Panc1 (cell line): Measurements from ENCODE around the gene TIGAR. TPM values are rescaled to one million over a fixed set of nuclear protein-coding genes. Genes with fewer than 3 reads are reported as not detected.

ENCODE experiments used
- ATAC-seq: fragments of 200-7000 bp; cut with Tn5 transposase; 2 replicates; pipeline ENCODE4 v1.9.1; 2020; ENCODE audit warnings: mild to moderate bottlenecking, moderate library complexity
- BruUV-seq: library from RNA; stranded (reverse); fragments of 400-500 nt; replicated peaks from 2 replicates; lab custom pipeline; 2021; lab: Mats Ljungman, UMichigan
- CTCF ChIA-PET: fragments of 300-600 bp; sonication (Branson Sonifier 250); formaldehyde crosslinking; loops from one replicate; lab custom pipeline; 2022; ENCODE audit warnings: antibody characterized with exemption; lab: Charles Lee
- POLR2A ChIA-PET: fragments of 300-600 bp; sonication (Branson Sonifier 250); formaldehyde crosslinking; loops from one replicate; lab custom pipeline; 2022; ENCODE audit warnings: antibody characterized with exemption; lab: Charles Lee
- DNase-seq: peaks from one replicate; pipeline ENCODE4 v3.0.0-alpha.2; 2010; ENCODE audit warnings: low read depth, low spot score
- H3K27ac ChIP-seq: 2 replicates; pipeline ENCODE4 v1.5.1; 2011; ENCODE audit warnings: mild to moderate bottlenecking, low read length, inconsistent platforms
- H3K27me3 ChIP-seq: fragments of 200-500 bp; sonication (Bioruptor generic); 2 replicates; pipeline ENCODE4 v1.6.0; 2014; ENCODE audit warnings: low read length, inconsistent platforms; ENCODE audit not compliant: control insufficient read depth, insufficient read depth
- H3K36me3 ChIP-seq: fragments of 200-500 bp; sonication (Bioruptor generic); 2 replicates; pipeline ENCODE4 v1.5.1; 2014; ENCODE audit warnings: inconsistent platforms, mild to moderate bottlenecking, low read length, moderate library complexity; ENCODE audit not compliant: control insufficient read depth, insufficient read depth
- H3K4me1 ChIP-seq: 2 replicates; pipeline ENCODE4 v1.5.1; 2011; ENCODE audit warnings: inconsistent platforms, mild to moderate bottlenecking, low read length, moderate library complexity; ENCODE audit not compliant: control insufficient read depth, insufficient read depth
- H3K4me3 ChIP-seq, 2 experiments: 2 replicates each; pipeline ENCODE4 v1.5.1; 2011 to 2012; ENCODE audit warnings: low read depth in 2 of 2, low read length in 2 of 2, mild to moderate bottlenecking in 2 of 2, inconsistent platforms in 1 of 2, moderate library complexity in 1 of 2
- H3K9me3 ChIP-seq: fragments of 200-500 bp; sonication (Bioruptor generic); 2 replicates; pipeline ENCODE4 v1.5.1; 2014; ENCODE audit warnings: low read depth, mild to moderate bottlenecking, inconsistent platforms, low read length, moderate library complexity; ENCODE audit not compliant: control insufficient read depth, insufficient read depth
- POLR2AphosphoS5 ChIP-seq: IDR thresholded peaks from 2 replicates; pipeline ENCODE4 v1.6.1; 2012; ENCODE audit warnings: mild to moderate bottlenecking, low read depth, low read length, moderate library complexity
- SIN3A ChIP-seq: IDR thresholded peaks from 2 replicates; pipeline ENCODE4 v1.6.1; 2012; ENCODE audit warnings: low read depth, mild to moderate bottlenecking, low read length, moderate library complexity, borderline replicate concordance; ENCODE audit not compliant: insufficient read depth
- TCF7L2 ChIP-seq: IDR thresholded peaks from 2 replicates; pipeline ENCODE4 v1.6.1; 2011; ENCODE audit warnings: mild to moderate bottlenecking, low read depth, low read length, inconsistent platforms
- in situ Hi-C: cut with HindIII; loops from 2 replicates; pipeline ENCODE4 v1.10.0; 2016; ENCODE audit warnings: low sequenced_read_pairs, low pct_unique_long_range_greater_than_20kb
- intact Hi-C: fragments of 100-400 bp; cut with micrococcal nuclease; formaldehyde crosslinking; loops from one replicate; pipeline ENCODE4 v1.10.0; 2022; ENCODE audit not compliant: unreplicated experiment
- total RNA-seq: library from RNA; stranded (reverse); gene quantifications from one replicate; pipeline ENCODE4 v1.2.1, GENCODE V29; 2021; ENCODE audit not compliant: unreplicated experiment
- TF ChIP-seq, protein P1 (sequence below), 2 experiments: IDR thresholded peaks; 2 replicates each; pipeline ENCODE4 v1.6.1; 2011 to 2012; ENCODE audit warnings: low read depth in 2 of 2, control low read depth in 1 of 2, low read length in 1 of 2, mild to moderate bottlenecking in 1 of 2, moderate library complexity in 1 of 2; ENCODE audit not compliant: insufficient read depth in 1 of 2
- TF ChIP-seq, protein P2 (sequence below): fragments of 450-650 bp; IDR thresholded peaks from 2 replicates; pipeline ENCODE4 v1.5.1; 2017; ENCODE audit warnings: mild to moderate bottlenecking

The TIGAR gene
- total RNA-seq, 1 experiment from 2014 or later = 17.4 TPM

GRCh38 chr12:4388032-4388431 is 67.0 kb downstream of the TIGAR start:
- TF ChIP-seq, protein P1, sequence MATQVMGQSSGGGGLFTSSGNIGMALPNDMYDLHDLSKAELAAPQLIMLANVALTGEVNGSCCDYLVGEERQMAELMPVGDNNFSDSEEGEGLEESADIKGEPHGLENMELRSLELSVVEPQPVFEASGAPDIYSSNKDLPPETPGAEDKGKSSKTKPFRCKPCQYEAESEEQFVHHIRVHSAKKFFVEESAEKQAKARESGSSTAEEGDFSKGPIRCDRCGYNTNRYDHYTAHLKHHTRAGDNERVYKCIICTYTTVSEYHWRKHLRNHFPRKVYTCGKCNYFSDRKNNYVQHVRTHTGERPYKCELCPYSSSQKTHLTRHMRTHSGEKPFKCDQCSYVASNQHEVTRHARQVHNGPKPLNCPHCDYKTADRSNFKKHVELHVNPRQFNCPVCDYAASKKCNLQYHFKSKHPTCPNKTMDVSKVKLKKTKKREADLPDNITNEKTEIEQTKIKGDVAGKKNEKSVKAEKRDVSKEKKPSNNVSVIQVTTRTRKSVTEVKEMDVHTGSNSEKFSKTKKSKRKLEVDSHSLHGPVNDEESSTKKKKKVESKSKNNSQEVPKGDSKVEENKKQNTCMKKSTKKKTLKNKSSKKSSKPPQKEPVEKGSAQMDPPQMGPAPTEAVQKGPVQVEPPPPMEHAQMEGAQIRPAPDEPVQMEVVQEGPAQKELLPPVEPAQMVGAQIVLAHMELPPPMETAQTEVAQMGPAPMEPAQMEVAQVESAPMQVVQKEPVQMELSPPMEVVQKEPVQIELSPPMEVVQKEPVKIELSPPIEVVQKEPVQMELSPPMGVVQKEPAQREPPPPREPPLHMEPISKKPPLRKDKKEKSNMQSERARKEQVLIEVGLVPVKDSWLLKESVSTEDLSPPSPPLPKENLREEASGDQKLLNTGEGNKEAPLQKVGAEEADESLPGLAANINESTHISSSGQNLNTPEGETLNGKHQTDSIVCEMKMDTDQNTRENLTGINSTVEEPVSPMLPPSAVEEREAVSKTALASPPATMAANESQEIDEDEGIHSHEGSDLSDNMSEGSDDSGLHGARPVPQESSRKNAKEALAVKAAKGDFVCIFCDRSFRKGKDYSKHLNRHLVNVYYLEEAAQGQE (IDR thresholded peaks at IDR 0.05; ENCODE audit: insufficient read depth in 1 of 2, low read depth in 2 of 2, low read length in 1 of 2) = no peak
- no peak for TF ChIP-seq TCF7L2
- TF ChIP-seq POLR2AphosphoS5 = no peak
- TF ChIP-seq SIN3A = no peak
- TF ChIP-seq, protein P2, sequence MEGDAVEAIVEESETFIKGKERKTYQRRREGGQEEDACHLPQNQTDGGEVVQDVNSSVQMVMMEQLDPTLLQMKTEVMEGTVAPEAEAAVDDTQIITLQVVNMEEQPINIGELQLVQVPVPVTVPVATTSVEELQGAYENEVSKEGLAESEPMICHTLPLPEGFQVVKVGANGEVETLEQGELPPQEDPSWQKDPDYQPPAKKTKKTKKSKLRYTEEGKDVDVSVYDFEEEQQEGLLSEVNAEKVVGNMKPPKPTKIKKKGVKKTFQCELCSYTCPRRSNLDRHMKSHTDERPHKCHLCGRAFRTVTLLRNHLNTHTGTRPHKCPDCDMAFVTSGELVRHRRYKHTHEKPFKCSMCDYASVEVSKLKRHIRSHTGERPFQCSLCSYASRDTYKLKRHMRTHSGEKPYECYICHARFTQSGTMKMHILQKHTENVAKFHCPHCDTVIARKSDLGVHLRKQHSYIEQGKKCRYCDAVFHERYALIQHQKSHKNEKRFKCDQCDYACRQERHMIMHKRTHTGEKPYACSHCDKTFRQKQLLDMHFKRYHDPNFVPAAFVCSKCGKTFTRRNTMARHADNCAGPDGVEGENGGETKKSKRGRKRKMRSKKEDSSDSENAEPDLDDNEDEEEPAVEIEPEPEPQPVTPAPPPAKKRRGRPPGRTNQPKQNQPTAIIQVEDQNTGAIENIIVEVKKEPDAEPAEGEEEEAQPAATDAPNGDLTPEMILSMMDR = no peak
- BruUV-seq = no TSS peak
- POLR2A ChIA-PET = no interaction called here
- intact Hi-C loops = no loop called here
- in situ Hi-C loops = no loop called here
- CTCF ChIA-PET = no interaction called here
- Histone ChIP-seq H3K27ac (no peak overlapping the region), H3K9me3 (no peaks in the 10 kb centered on the region), H3K4me3 (no peak overlapping the region), H3K27me3 (no peaks in the 10 kb centered on the region; the same call in 1 of the 2 replicates), H3K4me1 (no peaks in the 10 kb centered on the region), H3K36me3 (no peaks in the 10 kb centered on the region)
- DNase-seq = no peak
- no peak for ATAC-seq

DNA sequence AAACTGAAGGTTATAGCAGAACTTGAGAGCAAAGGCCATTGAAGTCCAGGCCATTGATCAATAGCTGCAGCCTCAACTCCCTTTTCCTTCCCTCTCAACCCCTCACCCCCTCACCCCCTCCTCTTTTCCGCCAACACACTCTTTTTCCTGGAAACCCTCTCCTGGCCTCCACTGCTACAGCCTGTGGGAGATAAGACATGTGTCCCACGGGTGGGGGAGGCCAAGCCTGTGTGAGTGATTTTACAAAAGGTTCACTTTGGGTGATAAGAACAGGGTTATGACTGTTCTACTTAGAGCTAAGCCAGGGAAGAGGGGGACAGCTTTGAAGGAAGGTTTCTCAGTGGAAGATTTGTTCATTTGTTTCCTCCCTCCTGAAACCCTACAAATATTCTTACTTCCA is 67.6 kb downstream of the TIGAR start:
- Histone ChIP-seq H3K9me3 (no peaks in the 10 kb centered on the region), H3K27me3 (no peaks in the 10 kb centered on the region; the same call in 1 of the 2 replicates), H3K27ac (no peak overlapping the region), H3K4me3 (no peak overlapping the region), H3K4me1 (no peaks in the 10 kb centered on the region), H3K36me3 (no peaks in the 10 kb centered on the region)
- BruUV-seq = no TSS peak
- in situ Hi-C loops = no loop called here
- intact Hi-C loops = no loop called here
- DNase-seq (no peak), ATAC-seq (no peak)
- TF ChIP-seq, protein P1 (IDR thresholded peaks at IDR 0.05; ENCODE audit: insufficient read depth in 1 of 2, low read depth in 2 of 2, low read length in 1 of 2) = no peak
- no peak for TF ChIP-seq POLR2AphosphoS5
- no peak for TF ChIP-seq TCF7L2
- TF ChIP-seq SIN3A = no peak
- TF ChIP-seq, protein P2 = no peak
- CTCF ChIA-PET = no interaction called here
- POLR2A ChIA-PET = no interaction called here
